Breast epithelium (tissue), 4 donors: Measurements from ENCODE around the gene HLTF. TPM values are rescaled to one million over a fixed set of nuclear protein-coding genes. Genes with fewer than 3 reads are reported as not detected.

Experiments
- DNase-seq, 2 donors: peaks; one replicate each; pipeline ENCODE4 v3.0.0-alpha.2; 2019; ENCODE audit warnings: low spot score in 2 of 2
- H3K27ac ChIP-seq, 2 donors: fragments of 200-600 bp; sonication (generic) in 1 of 2; one replicate each; pipeline ENCODE4 v1.5.1; 2016 to 2019; ENCODE audit warnings: mild to moderate bottlenecking in 1 of 2
- H3K27me3 ChIP-seq, 2 donors: fragments of 200-600 bp; sonication (generic) in 1 of 2; one replicate each; pipeline versions ENCODE4 v1.5.1 to v1.6.0; 2017 to 2019; ENCODE audit warnings: control low read depth in 1 of 2, mild to moderate bottlenecking in 1 of 2
- H3K36me3 ChIP-seq: fragments of 200-600 bp; one replicate; pipeline ENCODE4 v1.5.1; 2019
- H3K4me1 ChIP-seq, 2 donors: fragments of 200-600 bp; sonication (generic); one replicate each; pipeline ENCODE4 v1.5.1; 2016 to 2019; ENCODE audit warnings: control low read depth in 1 of 2
- H3K4me3 ChIP-seq, 3 donors: fragments of 200-600 bp; sonication (generic); 1 replicate in 2 of 3; 2 replicates in 1 of 3; pipeline ENCODE4 v1.5.1; 2016 to 2019; ENCODE audit warnings: mild to moderate bottlenecking in 3 of 3, moderate library complexity in 2 of 3
- H3K9me3 ChIP-seq, 2 donors: fragments of 200-600 bp; sonication (generic) in 1 of 2; one replicate each; pipeline ENCODE4 v1.5.1; 2016 to 2019; ENCODE audit warnings: control low read depth in 1 of 2
- CTCF ChIP-seq, 3 donors: fragments of 450-650 bp; IDR thresholded peaks; one replicate each; pipeline ENCODE4 v1.5.1; 2016 to 2017; ENCODE audit warnings: antibody characterized with exemption in 3 of 3, mild to moderate bottlenecking in 3 of 3, moderate library complexity in 3 of 3
- POLR2A ChIP-seq: fragments of 450-650 bp; IDR thresholded peaks from one replicate; pipeline ENCODE4 v1.6.1; 2016; ENCODE audit warnings: antibody characterized with exemption, mild to moderate bottlenecking, moderate library complexity
- POLR2AphosphoS5 ChIP-seq, 3 donors: sonication (generic); formaldehyde crosslinking; IDR thresholded peaks; one replicate each; pipeline ENCODE4 v1.6.1; 2017; ENCODE audit warnings: antibody characterized with exemption in 3 of 3
- intact Hi-C: fragments of 100-400 bp; cut with DNase I; formaldehyde crosslinking; loops from one replicate; pipeline ENCODE4 v1.15.1; 2023; ENCODE audit warnings: low total_unique reads
- total RNA-seq, 3 donors: library from RNA; depleted of rRNA; stranded (reverse); fragments of >200 nt; gene quantifications; one replicate each; pipeline ENCODE4 v1.1.0, GENCODE V29; 2016

Gene HLTF
- total RNA-seq, 3 donors from 2014 or later = 14.7 to 36.4 (median 22.6) TPM

GRCh38 chr3:149009732-149010131 is 76.6 kb downstream of the HLTF start:
- intact Hi-C loops = no loop called here
- Histone ChIP-seq H3K4me3 (no peak overlapping the region), H3K27ac (no peak overlapping the region), H3K36me3 (no peaks in the 10 kb centered on the region), H3K4me1 (no peaks in the 10 kb centered on the region), H3K27me3 (no peaks in the 10 kb centered on the region), H3K9me3 (no peaks in the 10 kb centered on the region)
- no peak for DNase-seq
- TF ChIP-seq CTCF (IDR thresholded peaks at IDR 0.05) (no peak), POLR2AphosphoS5 (IDR thresholded peaks at IDR 0.05) (no peak), POLR2A (no peak)

- no peaks in the 10 kb centered on the region for H3K4me1 ChIP-seq
- H3K36me3 ChIP-seq = no peaks in the 10 kb centered on the region
- no peak for TF ChIP-seq POLR2A
- no peak for TF ChIP-seq CTCF (IDR thresholded peaks at IDR 0.05)
- no peak for TF ChIP-seq POLR2AphosphoS5 (IDR thresholded peaks at IDR 0.05)
- no peaks in the 10 kb centered on the region for H3K9me3 ChIP-seq
- no peak overlapping the region for H3K4me3 ChIP-seq
- intact Hi-C loops = no loop called here
- no peak overlapping the region for H3K27ac ChIP-seq
- H3K27me3 ChIP-seq = no peaks in the 10 kb centered on the region
- DNase-seq = no peak
These were observed 78.6 kb downstream of the HLTF start for GRCh38 chr3:149007567-149008257.

GRCh38 chr3:149005416-149005815 is 80.9 kb downstream of the HLTF start:
- intact Hi-C loops = no loop called here
- H3K4me3 ChIP-seq = no peak overlapping the region
- H3K4me1 ChIP-seq = no peaks in the 10 kb centered on the region
- H3K27ac ChIP-seq = no peak overlapping the region
- no peaks in the 10 kb centered on the region for H3K36me3 ChIP-seq
- H3K9me3 ChIP-seq = no peaks in the 10 kb centered on the region
- no peaks in the 10 kb centered on the region for H3K27me3 ChIP-seq
- no peak for TF ChIP-seq CTCF (IDR thresholded peaks at IDR 0.05)
- no peak for TF ChIP-seq POLR2AphosphoS5 (IDR thresholded peaks at IDR 0.05)
- TF ChIP-seq POLR2A = no peak
- no peak for DNase-seq

GRCh38 chr3:149004622-149005021 is 81.7 kb downstream of the HLTF start:
- intact Hi-C loops = no loop called here
- TF ChIP-seq CTCF (IDR thresholded peaks at IDR 0.05) (no peak), POLR2A (no peak)
- Histone ChIP-seq H3K27ac (no peak overlapping the region), H3K4me1 (no peaks in the 10 kb centered on the region), H3K27me3 (no peaks in the 10 kb centered on the region), H3K9me3 (no peaks in the 10 kb centered on the region), H3K36me3 (no peaks in the 10 kb centered on the region), H3K4me3 (no peak overlapping the region)
- DNase-seq = no peak

GRCh38 chr3:149003653-149004305 is 82.6 kb downstream of the HLTF start:
- H3K9me3 ChIP-seq = no peaks in the 10 kb centered on the region
- H3K36me3 ChIP-seq = no peaks in the 10 kb centered on the region
- no peaks in the 10 kb centered on the region for H3K4me1 ChIP-seq
- intact Hi-C loops = no loop called here
- no peak overlapping the region for H3K4me3 ChIP-seq
- DNase-seq = no peak
- TF ChIP-seq POLR2A (no peak), POLR2AphosphoS5 (IDR thresholded peaks at IDR 0.05) (no peak), CTCF (IDR thresholded peaks at IDR 0.05) (no peak)
- no peaks in the 10 kb centered on the region for H3K27me3 ChIP-seq
- H3K27ac ChIP-seq = no peak overlapping the region
